Measurements from ENCODE around the gene DPP3. TPM values are rescaled to one million over a fixed set of nuclear protein-coding genes. Genes with fewer than 3 reads are reported as not detected.

DPP3 gene
- total RNA-seq, 4 donors from 2014 or later: 15.5 to 48.5 (median 20.1) TPM

GRCh38 chr11:66443602-66444001, 36.6 kb upstream of the DPP3 start:
- TF ChIP-seq, protein P1, sequence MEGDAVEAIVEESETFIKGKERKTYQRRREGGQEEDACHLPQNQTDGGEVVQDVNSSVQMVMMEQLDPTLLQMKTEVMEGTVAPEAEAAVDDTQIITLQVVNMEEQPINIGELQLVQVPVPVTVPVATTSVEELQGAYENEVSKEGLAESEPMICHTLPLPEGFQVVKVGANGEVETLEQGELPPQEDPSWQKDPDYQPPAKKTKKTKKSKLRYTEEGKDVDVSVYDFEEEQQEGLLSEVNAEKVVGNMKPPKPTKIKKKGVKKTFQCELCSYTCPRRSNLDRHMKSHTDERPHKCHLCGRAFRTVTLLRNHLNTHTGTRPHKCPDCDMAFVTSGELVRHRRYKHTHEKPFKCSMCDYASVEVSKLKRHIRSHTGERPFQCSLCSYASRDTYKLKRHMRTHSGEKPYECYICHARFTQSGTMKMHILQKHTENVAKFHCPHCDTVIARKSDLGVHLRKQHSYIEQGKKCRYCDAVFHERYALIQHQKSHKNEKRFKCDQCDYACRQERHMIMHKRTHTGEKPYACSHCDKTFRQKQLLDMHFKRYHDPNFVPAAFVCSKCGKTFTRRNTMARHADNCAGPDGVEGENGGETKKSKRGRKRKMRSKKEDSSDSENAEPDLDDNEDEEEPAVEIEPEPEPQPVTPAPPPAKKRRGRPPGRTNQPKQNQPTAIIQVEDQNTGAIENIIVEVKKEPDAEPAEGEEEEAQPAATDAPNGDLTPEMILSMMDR (IDR thresholded peaks at IDR 0.05): no peak
- TF ChIP-seq POLR2A (IDR thresholded peaks at IDR 0.05): no peak
- DNase-seq (ENCODE audit: low spot score in 2 of 2): no peak
- H3K4me3 ChIP-seq (ENCODE audit: low read depth, poor library complexity, severe bottlenecking): no peak overlapping the region
- WGBS, 2 donors: 86% methylated on average over 4 of the region's 4 CpGs
- intact Hi-C loops (cut with DNase I; ENCODE audit: low total_unique reads): no loop called here

DNA sequence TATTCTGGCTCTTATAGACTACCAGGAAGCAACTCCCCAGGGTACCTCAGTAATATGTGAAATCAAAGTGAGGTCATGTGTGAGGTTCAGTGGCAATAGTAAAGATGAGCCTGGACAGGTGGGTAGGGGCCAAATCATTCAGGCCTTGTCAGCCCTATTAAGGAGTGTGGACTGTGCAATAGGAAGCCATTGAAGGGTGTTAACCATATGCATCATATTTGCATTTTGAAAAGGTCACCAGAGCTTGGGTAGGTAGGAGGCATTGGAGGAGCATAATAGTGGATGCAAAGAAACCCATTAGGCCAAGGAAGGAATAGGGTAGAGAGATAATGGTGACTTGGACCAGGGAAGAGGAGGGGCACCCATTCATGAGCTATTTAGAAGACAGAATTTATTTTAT, 33.2 kb upstream of the DPP3 start:
- intact Hi-C loops (cut with DNase I; ENCODE audit: low total_unique reads): no loop called here
- TF ChIP-seq, protein P1 (IDR thresholded peaks at IDR 0.05): no peak
- TF ChIP-seq POLR2A (IDR thresholded peaks at IDR 0.05): no peak
- no peak overlapping the region for H3K4me3 ChIP-seq (ENCODE audit: low read depth, poor library complexity, severe bottlenecking)
- DNase-seq (ENCODE audit: low spot score in 2 of 2): no peak

GRCh38 chr11:66448523-66448922, 31.7 kb upstream of the DPP3 start:
- DNase-seq (ENCODE audit: low spot score in 2 of 2): no peak
- WGBS, 2 donors: 72 to 78% methylated on average over 4 of the region's 4 CpGs
- TF ChIP-seq, protein P1 (IDR thresholded peaks at IDR 0.05): no peak
- TF ChIP-seq POLR2A (IDR thresholded peaks at IDR 0.05): no peak
- no peak overlapping the region for H3K4me3 ChIP-seq (ENCODE audit: low read depth, poor library complexity, severe bottlenecking)
- intact Hi-C loops (cut with DNase I; ENCODE audit: low total_unique reads): no loop called here

GRCh38 chr11:66450560-66450959, 29.7 kb upstream of the DPP3 start:
- no peak for TF ChIP-seq POLR2A (IDR thresholded peaks at IDR 0.05)
- TF ChIP-seq, protein P1 (IDR thresholded peaks at IDR 0.05): no peak
- no peak overlapping the region for H3K4me3 ChIP-seq (ENCODE audit: low read depth, poor library complexity, severe bottlenecking)
- whole genome bisulfite sequencing, 2 donors: 70 to 73% methylated on average over 4 of the region's 4 CpGs
- DNase-seq (ENCODE audit: low spot score in 2 of 2): no peak
- intact Hi-C loops (cut with DNase I; ENCODE audit: low total_unique reads): no loop called here

DNA sequence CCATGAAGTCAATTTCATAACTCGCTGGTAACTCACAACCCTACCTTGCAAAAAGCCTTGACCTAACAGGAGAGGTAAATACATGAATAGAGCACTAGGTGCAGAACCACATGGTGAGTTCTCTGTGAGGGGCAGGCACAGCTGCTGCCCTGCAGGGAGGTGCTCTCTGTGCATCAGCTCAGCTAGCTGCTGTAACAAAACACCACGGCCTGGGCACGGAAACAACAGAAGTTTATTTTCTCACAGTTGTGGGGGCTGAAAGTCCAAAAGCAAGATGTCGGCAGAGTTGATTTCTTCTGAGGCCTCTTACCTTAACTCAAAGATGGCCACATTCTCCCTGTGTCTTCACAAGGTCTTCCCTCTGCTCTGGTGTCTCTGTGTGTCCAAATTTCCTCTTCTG, 28.6 kb upstream of the DPP3 start:
- no peak overlapping the region for H3K4me3 ChIP-seq (ENCODE audit: low read depth, poor library complexity, severe bottlenecking)
- TF ChIP-seq POLR2A (IDR thresholded peaks at IDR 0.05): no peak
- TF ChIP-seq, protein P1 (IDR thresholded peaks at IDR 0.05): no peak
- intact Hi-C loops (cut with DNase I; ENCODE audit: low total_unique reads): no loop called here
- no peak for DNase-seq (ENCODE audit: low spot score in 2 of 2)
- 87 to 90% methylated on average over 4 of the region's 4 CpGs for WGBS, 2 donors

GRCh38 chr11:66454247-66454646, 26.0 kb upstream of the DPP3 start:
- intact Hi-C loops (cut with DNase I; ENCODE audit: low total_unique reads): no loop called here
- TF ChIP-seq, protein P1 (IDR thresholded peaks at IDR 0.05): no peak
- TF ChIP-seq POLR2A (IDR thresholded peaks at IDR 0.05): no peak
- H3K4me3 ChIP-seq (ENCODE audit: low read depth, poor library complexity, severe bottlenecking): no peak overlapping the region
- DNase-seq (ENCODE audit: low spot score in 2 of 2): no peak
- 28 to 34% methylated on average over 6 of the region's 6 CpGs for WGBS, 2 donors

All from lower leg skin (tissue), 4 donors.